GM23338 (cell line): ENCODE data around the gene KIR2DL1. TPM values are rescaled to one million over a fixed set of nuclear protein-coding genes. Genes with fewer than 3 reads are reported as not detected.

Experiments used
- ATAC-seq: fragments of 200-7000 bp; cut with Tn5 transposase; 3 replicates; pipeline ENCODE4 v1.9.1; 2020
- DNase-seq: peaks from one replicate; pipeline ENCODE4 v3.0.0-alpha.2; 2015; ENCODE audit warnings: low spot score
- H2AFZ ChIP-seq: fragments of 200-600 bp; sonication (generic); 2 replicates; pipeline ENCODE4 v1.8.0; 2016; ENCODE audit warnings: antibody characterized with exemption, mild to moderate bottlenecking, moderate library complexity
- H3F3A ChIP-seq: fragments of 200-600 bp; sonication (generic); replicated peaks from 2 replicates; pipeline ENCODE4 v1.8.0; 2017; ENCODE audit warnings: antibody characterized with exemption, mixed run types, low read depth
- H3K27ac ChIP-seq: fragments of 200-600 bp; sonication (generic); 2 replicates; pipeline ENCODE4 v1.6.1; 2016; ENCODE audit warnings: low read depth
- H3K27me3 ChIP-seq: fragments of 200-600 bp; sonication (generic); 2 replicates; pipeline ENCODE4 v1.8.0; 2016; ENCODE audit warnings: mild to moderate bottlenecking, mixed run types, moderate library complexity; ENCODE audit not compliant: insufficient read depth
- H3K36me3 ChIP-seq: fragments of 200-600 bp; sonication (generic); 2 replicates; pipeline ENCODE4 v1.8.0; 2016; ENCODE audit warnings: mild to moderate bottlenecking; ENCODE audit not compliant: insufficient read depth
- H3K4me1 ChIP-seq: fragments of 200-600 bp; sonication (generic); 2 replicates; pipeline ENCODE4 v1.8.0; 2016; ENCODE audit warnings: mild to moderate bottlenecking, moderate library complexity; ENCODE audit not compliant: insufficient read depth
- H3K4me2 ChIP-seq: fragments of 200-600 bp; sonication (generic); 2 replicates; pipeline ENCODE4 v1.7.1; 2017; ENCODE audit warnings: mixed run types
- H3K4me3 ChIP-seq: fragments of 200-600 bp; sonication (generic); 2 replicates; pipeline ENCODE4 v1.6.1; 2016; ENCODE audit warnings: mixed run types
- H3K79me2 ChIP-seq: fragments of 200-600 bp; sonication (generic); replicated peaks from 2 replicates; pipeline ENCODE4 v1.8.0; 2017; ENCODE audit warnings: mild to moderate bottlenecking; ENCODE audit not compliant: insufficient read depth
- H3K9me2 ChIP-seq: fragments of 200-600 bp; sonication (generic); 2 replicates; pipeline ENCODE4 v1.8.0; 2017; ENCODE audit not compliant: insufficient read depth
- H4K20me1 ChIP-seq: fragments of 200-600 bp; sonication (generic); replicated peaks from 2 replicates; pipeline ENCODE4 v1.8.0; 2017; ENCODE audit warnings: mild to moderate bottlenecking; ENCODE audit not compliant: insufficient read depth
- H3K27ac Mint-ChIP-seq: 2 replicates; pipeline ENCODE4 v1.8.0; 2020; ENCODE audit warnings: inconsistent platforms, mild to moderate bottlenecking, moderate library complexity, mixed read lengths
- H3K27me3 Mint-ChIP-seq: 3 replicates; pipeline ENCODE4 v1.8.0; 2022; ENCODE audit warnings: low read depth, mild to moderate bottlenecking, moderate library complexity, mixed read lengths, inconsistent platforms; ENCODE audit not compliant: insufficient read depth, poor library complexity
- H3K36me3 Mint-ChIP-seq: 3 replicates; pipeline ENCODE4 v1.8.0; 2021; ENCODE audit warnings: low read depth, mild to moderate bottlenecking, inconsistent platforms, moderate library complexity, mixed read lengths
- H3K4me1 Mint-ChIP-seq: 3 replicates; pipeline ENCODE4 v1.8.0; 2020; ENCODE audit warnings: mild to moderate bottlenecking, inconsistent platforms, mixed read lengths
- H3K4me3 Mint-ChIP-seq: 3 replicates; pipeline ENCODE4 v1.8.0; 2021; ENCODE audit warnings: moderate library complexity, mild to moderate bottlenecking, inconsistent platforms, mixed read lengths
- H3K9me3 Mint-ChIP-seq: 3 replicates; pipeline ENCODE4 v1.8.0; 2020; ENCODE audit warnings: moderate library complexity, mild to moderate bottlenecking, inconsistent platforms, mixed read lengths
- CREB1 ChIP-seq: fragments of 250-450 bp; sonication (Bioruptor Pico); IDR thresholded peaks from 2 replicates; pipeline ENCODE4 v1.5.0; 2020; ENCODE audit warnings: low read depth, mild to moderate bottlenecking, moderate library complexity
- EZH2 ChIP-seq: fragments of 200-600 bp; sonication (generic); IDR thresholded peaks from one replicate; pipeline ENCODE4 v1.8.0; 2017; ENCODE audit warnings: antibody characterized with exemption, mild to moderate bottlenecking, low read depth; ENCODE audit not compliant: unreplicated experiment
- EZH2phosphoT487 ChIP-seq: fragments of 200-600 bp; sonication (generic); IDR thresholded peaks from one replicate; pipeline ENCODE4 v1.8.1; 2018; ENCODE audit warnings: antibody characterized with exemption; ENCODE audit not compliant: unreplicated experiment
- JUNB ChIP-seq: IDR thresholded peaks from one replicate; pipeline ENCODE4 v1.6.1; 2016; ENCODE audit warnings: antibody characterized with exemption; ENCODE audit not compliant: unreplicated experiment
- NANOG ChIP-seq: IDR thresholded peaks from 2 replicates; pipeline ENCODE4 v1.6.1; 2016; ENCODE audit warnings: antibody characterized with exemption, borderline replicate concordance
- STAT1 ChIP-seq: IDR thresholded peaks from one replicate; pipeline ENCODE4 v1.6.1; 2016; ENCODE audit warnings: antibody characterized with exemption; ENCODE audit not compliant: unreplicated experiment
- ZNF331 ChIP-seq: fragments of 250-450 bp; sonication (Bioruptor Pico); IDR thresholded peaks from 2 replicates; pipeline ENCODE4 v1.5.0; 2020; ENCODE audit warnings: low read depth, mild to moderate bottlenecking, moderate library complexity
- polyA plus RNA-seq: library from polyadenylated mRNA; unstranded; fragments of >200 nt; fragmentation: Nextera tagmentation; extraction: Ambion mirVana; gene quantifications from 2 replicates; pipeline ENCODE4 v1.2.1, GENCODE V29; 2016
- total RNA-seq: library from RNA; depleted of rRNA; stranded (reverse); fragments of >200 nt; shearing (Covaris generic); gene quantifications from 2 replicates; pipeline ENCODE4 v1.2.3, GENCODE V29; 2014
- TF ChIP-seq, protein P1 (sequence below): IDR thresholded peaks from one replicate; pipeline ENCODE4 v1.6.1; 2018; ENCODE audit warnings: antibody characterized with exemption; ENCODE audit not compliant: unreplicated experiment
- TF ChIP-seq, protein P2 (sequence below): IDR thresholded peaks from 2 replicates; pipeline ENCODE4 v1.6.1; 2016; ENCODE audit warnings: antibody characterized with exemption
- TF ChIP-seq, protein P3 (sequence below), 2 experiments: fragments of 200-600 bp in 1 of 2; sonication (generic) in 1 of 2; conservative IDR thresholded peaks; 2 replicates each; pipeline versions ENCODE4 v1.5.1 to v1.6.1; 2016 to 2017; ENCODE audit warnings: antibody characterized with exemption in 2 of 2, low read depth in 2 of 2, mild to moderate bottlenecking in 2 of 2, moderate library complexity in 1 of 2

The KIR2DL1 gene
- total and polyA plus RNA-seq, 2 experiments from 2014 or later = not detected

DNA sequence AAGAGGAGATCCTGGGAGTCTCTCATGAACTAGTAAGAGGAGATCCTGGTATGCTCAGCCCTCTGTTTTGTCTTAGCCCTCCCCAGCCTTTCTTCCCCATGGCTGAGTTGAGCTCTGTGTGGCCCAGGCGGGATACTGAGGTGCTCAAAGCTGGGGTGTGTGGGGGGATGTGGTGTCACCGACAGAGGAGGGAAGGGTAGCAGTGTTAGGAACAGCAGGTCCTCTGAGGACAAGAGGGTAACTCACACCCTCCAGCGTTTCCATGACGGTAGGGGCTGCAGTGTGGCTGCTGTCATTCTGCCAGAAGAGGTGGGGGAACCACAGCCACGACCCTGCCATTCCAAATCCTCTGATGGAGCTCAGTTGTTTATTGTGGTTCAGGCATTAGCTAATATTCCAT is 34.5 kb downstream of the KIR2DL1 start (continued):
- TF ChIP-seq, protein P1, sequence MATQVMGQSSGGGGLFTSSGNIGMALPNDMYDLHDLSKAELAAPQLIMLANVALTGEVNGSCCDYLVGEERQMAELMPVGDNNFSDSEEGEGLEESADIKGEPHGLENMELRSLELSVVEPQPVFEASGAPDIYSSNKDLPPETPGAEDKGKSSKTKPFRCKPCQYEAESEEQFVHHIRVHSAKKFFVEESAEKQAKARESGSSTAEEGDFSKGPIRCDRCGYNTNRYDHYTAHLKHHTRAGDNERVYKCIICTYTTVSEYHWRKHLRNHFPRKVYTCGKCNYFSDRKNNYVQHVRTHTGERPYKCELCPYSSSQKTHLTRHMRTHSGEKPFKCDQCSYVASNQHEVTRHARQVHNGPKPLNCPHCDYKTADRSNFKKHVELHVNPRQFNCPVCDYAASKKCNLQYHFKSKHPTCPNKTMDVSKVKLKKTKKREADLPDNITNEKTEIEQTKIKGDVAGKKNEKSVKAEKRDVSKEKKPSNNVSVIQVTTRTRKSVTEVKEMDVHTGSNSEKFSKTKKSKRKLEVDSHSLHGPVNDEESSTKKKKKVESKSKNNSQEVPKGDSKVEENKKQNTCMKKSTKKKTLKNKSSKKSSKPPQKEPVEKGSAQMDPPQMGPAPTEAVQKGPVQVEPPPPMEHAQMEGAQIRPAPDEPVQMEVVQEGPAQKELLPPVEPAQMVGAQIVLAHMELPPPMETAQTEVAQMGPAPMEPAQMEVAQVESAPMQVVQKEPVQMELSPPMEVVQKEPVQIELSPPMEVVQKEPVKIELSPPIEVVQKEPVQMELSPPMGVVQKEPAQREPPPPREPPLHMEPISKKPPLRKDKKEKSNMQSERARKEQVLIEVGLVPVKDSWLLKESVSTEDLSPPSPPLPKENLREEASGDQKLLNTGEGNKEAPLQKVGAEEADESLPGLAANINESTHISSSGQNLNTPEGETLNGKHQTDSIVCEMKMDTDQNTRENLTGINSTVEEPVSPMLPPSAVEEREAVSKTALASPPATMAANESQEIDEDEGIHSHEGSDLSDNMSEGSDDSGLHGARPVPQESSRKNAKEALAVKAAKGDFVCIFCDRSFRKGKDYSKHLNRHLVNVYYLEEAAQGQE = no peak
- TF ChIP-seq JUNB (no peak), ZNF331 (CRISPR knock-in tag) (no peak), EZH2 (no peak), STAT1 (no peak), CREB1 (CRISPR knock-in tag) (no peak), NANOG (no peak)
- TF ChIP-seq, protein P2, sequence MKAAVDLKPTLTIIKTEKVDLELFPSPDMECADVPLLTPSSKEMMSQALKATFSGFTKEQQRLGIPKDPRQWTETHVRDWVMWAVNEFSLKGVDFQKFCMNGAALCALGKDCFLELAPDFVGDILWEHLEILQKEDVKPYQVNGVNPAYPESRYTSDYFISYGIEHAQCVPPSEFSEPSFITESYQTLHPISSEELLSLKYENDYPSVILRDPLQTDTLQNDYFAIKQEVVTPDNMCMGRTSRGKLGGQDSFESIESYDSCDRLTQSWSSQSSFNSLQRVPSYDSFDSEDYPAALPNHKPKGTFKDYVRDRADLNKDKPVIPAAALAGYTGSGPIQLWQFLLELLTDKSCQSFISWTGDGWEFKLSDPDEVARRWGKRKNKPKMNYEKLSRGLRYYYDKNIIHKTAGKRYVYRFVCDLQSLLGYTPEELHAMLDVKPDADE = no peak
- TF ChIP-seq, protein P3, sequence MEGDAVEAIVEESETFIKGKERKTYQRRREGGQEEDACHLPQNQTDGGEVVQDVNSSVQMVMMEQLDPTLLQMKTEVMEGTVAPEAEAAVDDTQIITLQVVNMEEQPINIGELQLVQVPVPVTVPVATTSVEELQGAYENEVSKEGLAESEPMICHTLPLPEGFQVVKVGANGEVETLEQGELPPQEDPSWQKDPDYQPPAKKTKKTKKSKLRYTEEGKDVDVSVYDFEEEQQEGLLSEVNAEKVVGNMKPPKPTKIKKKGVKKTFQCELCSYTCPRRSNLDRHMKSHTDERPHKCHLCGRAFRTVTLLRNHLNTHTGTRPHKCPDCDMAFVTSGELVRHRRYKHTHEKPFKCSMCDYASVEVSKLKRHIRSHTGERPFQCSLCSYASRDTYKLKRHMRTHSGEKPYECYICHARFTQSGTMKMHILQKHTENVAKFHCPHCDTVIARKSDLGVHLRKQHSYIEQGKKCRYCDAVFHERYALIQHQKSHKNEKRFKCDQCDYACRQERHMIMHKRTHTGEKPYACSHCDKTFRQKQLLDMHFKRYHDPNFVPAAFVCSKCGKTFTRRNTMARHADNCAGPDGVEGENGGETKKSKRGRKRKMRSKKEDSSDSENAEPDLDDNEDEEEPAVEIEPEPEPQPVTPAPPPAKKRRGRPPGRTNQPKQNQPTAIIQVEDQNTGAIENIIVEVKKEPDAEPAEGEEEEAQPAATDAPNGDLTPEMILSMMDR (conservative IDR thresholded peaks at IDR 0.05; ENCODE audit: low read depth in 2 of 2) = no peak

DNA sequence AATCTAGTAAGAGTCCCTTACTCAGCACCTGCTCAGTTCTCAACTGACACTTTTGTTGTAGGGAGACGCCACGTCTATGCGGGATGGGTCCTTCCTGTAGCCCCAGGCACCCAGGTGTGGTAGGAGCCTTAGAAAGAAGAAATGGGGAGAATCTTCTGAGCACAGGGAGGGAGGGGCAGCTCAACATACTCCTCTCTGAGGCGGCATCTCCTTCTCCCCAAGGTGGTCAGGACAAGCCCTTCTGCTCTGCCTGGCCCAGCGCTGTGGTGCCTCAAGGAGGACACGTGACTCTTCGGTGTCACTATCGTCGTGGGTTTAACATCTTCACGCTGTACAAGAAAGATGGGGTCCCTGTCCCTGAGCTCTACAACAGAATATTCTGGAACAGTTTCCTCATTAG is 35.0 kb downstream of the KIR2DL1 start:
- Histone ChIP-seq H3K36me3 (no peaks in the 10 kb centered on the region), H4K20me1 (no peaks in the 10 kb centered on the region), H3K4me2 (no peak overlapping the region), H3K27me3 (no peaks in the 10 kb centered on the region), H3K9me2 (no peaks in the 10 kb centered on the region), H3K27ac (no peak overlapping the region), H3K79me2 (no peaks in the 10 kb centered on the region), H3F3A (no peaks in the 10 kb centered on the region), H3K4me1 (no peaks in the 10 kb centered on the region), H3K4me3 (no peak overlapping the region), H2AFZ (no peak overlapping the region)
- peaks cover 6% of the 10 kb centered on the region for H3K27me3 Mint-ChIP-seq
- no peak overlapping the region for H3K4me3 Mint-ChIP-seq
- H3K4me1 Mint-ChIP-seq = no peaks in the 10 kb centered on the region
- H3K36me3 Mint-ChIP-seq = peaks cover 51% of the 10 kb centered on the region
- ATAC-seq (no peak), DNase-seq (no peak)
- H3K9me3 Mint-ChIP-seq = peaks cover 80% of the 10 kb centered on the region
- H3K27ac Mint-ChIP-seq = no peak overlapping the region
- TF ChIP-seq STAT1 (no peak), CREB1 (CRISPR knock-in tag) (no peak), JUNB (no peak), ZNF331 (CRISPR knock-in tag) (no peak), EZH2phosphoT487 (no peak), EZH2 (no peak)
- TF ChIP-seq, protein P1 = no peak
- TF ChIP-seq, protein P2 = no peak
